Keratinocyte (primary cell): Measurements from ENCODE around the gene ZNF841.

Source experiments
- CTCF ChIP-seq, 3 experiments: IDR thresholded peaks in 1 of 3; conservative IDR thresholded peaks in 1 of 3; optimal IDR thresholded peaks in 1 of 3; 2 replicates in 2 of 3; 3 replicates in 1 of 3; pipeline versions ENCODE3 to v1.5.1; 2011; ENCODE audit warnings: low read length in 3 of 3, mild to moderate bottlenecking in 3 of 3, moderate library complexity in 2 of 3, control low read depth in 1 of 3, inconsistent platforms in 1 of 3; ENCODE audit not compliant: insufficient read depth in 2 of 3; ENCODE audit errors: extremely low read depth in 1 of 3
- EZH2 ChIP-seq: IDR thresholded peaks from one replicate; pipeline ENCODE4 v1.6.1; 2012; ENCODE audit warnings: inconsistent platforms, mild to moderate bottlenecking, low read length, moderate library complexity

- TF ChIP-seq CTCF (optimal IDR thresholded peaks at IDR 0.05 in 1 of 3, IDR thresholded peaks at IDR 0.05 in 1 of 3, conservative IDR thresholded peaks at IDR 0.05 in 1 of 3; ENCODE audit: extremely low read depth in 1 of 3, insufficient read depth in 2 of 3, low read length in 3 of 3) (no peak), EZH2 (no peak)
These were observed 20.0 kb upstream of the ZNF841 start for GRCh38 chr19:52115526-52116053.
